ENCODE measurements around the gene GPR52.

The GPR52 gene

DNA sequence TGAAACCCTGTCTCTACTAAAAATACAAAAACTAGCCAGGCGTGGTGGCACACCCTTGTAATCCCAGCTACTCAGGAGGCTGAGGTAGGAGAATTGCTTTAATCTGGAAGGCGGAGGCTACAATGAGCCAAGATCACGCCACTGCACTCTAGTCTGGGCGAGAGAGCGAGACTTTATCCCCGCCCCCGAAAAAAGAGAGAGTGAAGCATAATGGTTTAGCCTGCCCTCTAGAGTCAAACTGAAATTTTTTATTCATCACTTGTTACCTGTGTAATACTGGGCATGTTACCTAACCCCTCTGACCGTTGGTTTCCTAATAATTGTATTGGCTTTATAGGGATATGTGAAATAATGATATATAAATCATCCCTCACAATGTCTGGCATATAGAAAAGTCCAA, 18.8 kb downstream of the GPR52 start:
- DNase-seq (ENCODE audit: low read depth) = no peak

GRCh38 chr1:174469052-174469451, 21.3 kb downstream of the GPR52 start:
- no peak for DNase-seq (ENCODE audit: low read depth)

- no peak for DNase-seq (ENCODE audit: low read depth)
These were observed 21.9 kb downstream of the GPR52 start for GRCh38 chr1:174469687-174470086.

DNA sequence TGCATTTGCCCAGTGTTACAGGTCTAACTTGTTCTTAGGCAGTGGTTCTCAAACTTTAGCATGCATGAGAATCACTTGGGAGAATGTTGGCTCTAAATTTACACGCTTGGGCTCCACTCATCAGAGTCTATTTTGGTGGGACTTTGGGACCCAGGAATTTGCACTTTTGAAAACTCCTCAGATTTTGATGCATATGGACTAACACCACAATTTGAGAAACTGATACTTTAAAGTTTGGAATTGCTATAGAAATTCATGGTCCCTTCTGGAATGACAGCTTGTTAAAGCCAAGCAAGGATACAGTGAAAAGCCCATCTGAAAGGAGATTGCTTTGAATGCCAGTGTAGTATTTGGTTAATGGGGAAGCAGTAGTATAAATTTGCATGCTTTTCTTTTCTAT, 31.5 kb downstream of the GPR52 start:
- no peak for DNase-seq (ENCODE audit: low read depth)

DNA sequence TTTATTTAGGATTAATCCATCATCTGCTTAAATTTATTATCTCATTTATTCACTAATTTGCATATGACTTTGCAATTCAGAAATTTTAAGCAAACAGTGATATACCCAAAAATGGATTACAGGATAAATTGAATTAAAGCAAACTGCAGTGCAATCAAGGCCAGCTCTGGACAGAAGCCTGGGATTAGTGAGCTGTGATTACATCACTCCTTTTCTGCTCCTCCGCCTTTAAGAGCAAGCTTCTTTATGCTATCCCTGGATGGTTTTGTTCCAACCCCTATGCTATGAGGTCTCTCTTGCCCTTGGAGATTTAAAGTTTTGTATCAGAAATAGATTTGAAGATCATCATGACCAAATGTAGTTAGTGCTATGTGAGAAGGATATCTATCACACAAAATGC, 32.6 kb downstream of the GPR52 start:
- DNase-seq (ENCODE audit: low read depth) = no peak

DNA sequence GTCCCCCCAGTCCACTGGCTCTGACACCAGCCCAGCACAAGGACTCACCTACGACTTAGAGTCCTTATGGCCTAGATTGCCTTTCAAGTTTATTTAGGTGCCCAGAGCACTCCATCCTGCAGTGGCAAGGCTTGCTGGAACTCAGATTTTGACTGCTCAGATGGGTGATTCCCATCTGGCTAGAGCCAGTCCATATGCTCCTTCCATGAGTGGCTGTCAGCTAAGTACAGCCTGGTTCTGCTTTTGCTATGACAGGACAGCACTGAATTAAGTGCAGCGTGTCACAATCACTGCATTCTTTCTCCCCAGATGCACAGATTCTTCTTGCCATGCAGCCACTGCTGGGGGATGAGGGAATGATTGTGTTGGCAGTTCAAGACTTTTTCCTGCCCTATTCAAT, 43.8 kb downstream of the GPR52 start:
- DNase-seq (ENCODE audit: low read depth) = no peak

- DNase-seq (ENCODE audit: low read depth) = no peak
These were observed 49.7 kb downstream of the GPR52 start for GRCh38 chr1:174497478-174497877.
